Posterior vena cava (tissue), 2 donors: ENCODE results near the gene OR6K2. TPM values are rescaled to one million over a fixed set of nuclear protein-coding genes. Genes with fewer than 3 reads are reported as not detected.

Experiments
- DNase-seq: peaks from one replicate; pipeline ENCODE4 v3.0.0-alpha.2; 2020; ENCODE audit warnings: low spot score
- intact Hi-C, 2 donors: fragments of 100-400 bp; cut with DNase I; formaldehyde crosslinking; loops; one replicate each; pipeline versions ENCODE4 v1.14.1 to v1.14.2; 2022 to 2023
- total RNA-seq, 2 donors: library from RNA; stranded (reverse); fragmentation: NEBNext Ultra II Directional; extraction: Animal tissue kit (Norgen Biotek cat#: 25700); gene quantifications; one replicate each; pipeline ENCODE4 v1.2.1, GENCODE V29; 2021
- donor health status: DM: yes; HTN: yes; CAD: no.
- donor health status: DM: yes; HTN: yes; CAD: no.

Gene OR6K2
- total RNA-seq, 2 donors from 2014 or later: not detected

GRCh38 chr1:158687037-158687436 lies 13.4 kb downstream of the OR6K2 start:
- no peak for DNase-seq
- intact Hi-C loops: no loop called here

DNA sequence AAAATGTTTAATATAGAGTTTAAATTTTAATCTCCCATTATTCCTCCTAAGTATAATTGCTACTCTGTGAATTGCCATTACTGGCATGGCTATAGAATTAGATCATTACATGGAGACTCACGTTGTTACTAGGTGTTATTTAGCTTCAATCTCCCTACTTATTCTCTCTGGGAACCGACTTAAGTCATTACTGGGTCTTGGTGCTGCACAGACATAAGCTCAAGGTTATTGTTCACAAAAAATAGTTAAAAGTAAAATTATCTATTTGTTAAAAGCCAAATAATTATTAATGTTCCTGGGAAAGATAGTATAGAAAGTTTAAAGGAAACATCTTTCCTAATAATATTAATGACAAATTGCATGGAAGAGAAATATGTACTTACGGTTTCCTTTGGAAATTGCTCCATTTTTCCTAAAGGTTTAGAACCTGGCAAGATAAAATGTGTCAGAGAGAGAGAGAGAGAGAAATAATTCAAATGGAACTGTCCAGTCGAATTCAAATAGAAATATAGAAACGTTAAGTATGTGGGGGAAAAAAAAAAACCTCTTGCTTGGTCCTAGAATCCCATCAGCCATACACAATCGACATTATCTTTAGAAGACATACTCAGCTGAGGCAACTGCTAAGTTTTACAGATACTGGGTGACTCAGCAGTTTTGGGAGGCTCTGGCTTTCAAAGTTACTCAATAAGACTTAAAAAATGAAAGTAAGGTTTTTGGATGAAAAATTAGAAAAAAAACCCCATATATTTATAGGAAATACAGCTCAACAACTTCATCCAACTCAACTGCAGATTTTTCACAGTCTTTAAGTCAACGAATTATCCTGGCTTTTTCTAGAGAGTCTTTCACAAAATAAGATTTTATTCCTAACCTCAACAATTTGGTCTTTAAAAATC lies 14.1 kb downstream of the OR6K2 start, which contains the start of gene SPTA1:
SPTA1 (minus strand) TSS at position 605 of the 899 bp plus-strand sequence; CDS start at position 407, 198 bp downstream.
- intact Hi-C loops: no loop called here
- no peak for DNase-seq

- DNase-seq: no peak
- intact Hi-C loops: no loop called here
Observed at GRCh38 chr1:158685085-158685484, 15.4 kb downstream of the OR6K2 start.

DNA sequence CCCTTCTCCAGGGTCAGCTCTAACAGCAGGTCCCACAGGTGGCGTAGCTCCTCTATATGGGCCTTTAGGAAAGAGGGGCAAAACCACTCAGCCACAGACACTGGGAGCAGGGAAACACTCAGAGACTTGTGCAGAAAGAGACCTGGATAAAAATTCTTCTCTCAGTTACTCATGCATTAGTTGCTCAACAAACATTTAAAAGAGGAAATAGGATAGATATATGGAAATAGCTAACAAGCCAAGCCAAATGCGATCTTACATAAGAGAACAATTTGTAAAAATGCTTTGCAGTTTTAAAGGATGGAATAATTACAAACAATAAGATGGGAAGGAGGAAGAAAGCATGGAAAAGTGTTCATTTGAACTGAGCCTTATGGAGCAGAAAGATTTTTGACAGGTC lies 18.8 kb downstream of the OR6K2 start:
- intact Hi-C loops: loop anchor here in 1 of 2 donors (1.0 kb wide), 1 partner anchor 41 kb away; no protein-coding TSS in a partner anchor
- no peak for DNase-seq

DNA sequence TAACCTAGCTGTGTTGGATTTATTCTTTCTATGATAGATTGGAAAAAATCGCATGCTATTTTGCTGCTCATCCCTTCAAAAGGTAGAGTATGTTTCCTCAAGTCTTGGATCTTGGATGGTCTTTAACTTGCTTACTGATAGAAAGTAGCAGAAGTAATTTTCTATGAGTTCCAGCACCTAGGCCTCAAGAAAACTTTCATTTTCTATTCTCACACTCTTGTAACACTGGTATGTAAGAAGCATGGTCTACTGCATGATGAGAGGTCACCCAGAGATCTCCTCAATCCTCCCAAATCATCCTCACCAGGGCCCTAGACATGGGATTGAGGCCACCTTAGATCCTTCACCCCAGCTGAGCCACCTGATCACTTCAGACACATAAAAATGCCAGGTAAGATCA lies 21.2 kb downstream of the OR6K2 start:
- intact Hi-C loops: no loop called here
- DNase-seq: no peak

DNA sequence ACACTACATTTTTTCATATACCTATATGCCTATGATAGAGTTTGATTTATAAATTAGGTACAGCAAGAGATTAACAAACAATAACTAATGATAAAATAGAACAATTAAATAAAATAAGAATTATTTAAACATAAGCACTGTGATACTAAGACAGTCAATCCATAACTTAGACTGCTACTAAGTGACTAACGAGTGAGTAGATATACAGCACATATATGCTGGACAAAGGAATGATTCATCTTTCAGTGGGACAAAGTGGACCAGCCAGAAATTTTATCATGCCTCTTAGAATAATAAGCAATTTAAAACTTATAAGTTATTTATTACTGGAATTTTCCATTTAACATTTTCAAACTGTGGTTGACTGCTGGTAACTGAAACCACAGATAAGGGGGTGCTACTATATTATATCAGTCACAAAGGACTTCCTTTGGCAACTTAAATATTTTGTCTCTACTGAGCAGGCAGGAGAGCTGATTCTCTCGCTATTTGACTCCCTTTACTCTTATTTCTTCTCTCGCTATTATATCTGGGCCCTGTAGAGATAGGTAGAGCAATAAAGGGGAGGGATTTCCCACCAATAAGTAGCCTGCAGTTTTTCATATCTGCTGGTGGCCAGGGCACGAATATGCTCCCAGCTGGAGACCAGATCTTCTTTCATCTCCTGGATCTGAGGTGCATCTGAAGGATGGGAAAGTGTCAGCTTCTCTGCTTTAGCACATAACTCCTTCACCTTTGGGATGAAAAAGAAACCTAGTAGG lies 24.7 kb downstream of the OR6K2 start:
- no peak for DNase-seq
- intact Hi-C loops: no loop called here

DNA sequence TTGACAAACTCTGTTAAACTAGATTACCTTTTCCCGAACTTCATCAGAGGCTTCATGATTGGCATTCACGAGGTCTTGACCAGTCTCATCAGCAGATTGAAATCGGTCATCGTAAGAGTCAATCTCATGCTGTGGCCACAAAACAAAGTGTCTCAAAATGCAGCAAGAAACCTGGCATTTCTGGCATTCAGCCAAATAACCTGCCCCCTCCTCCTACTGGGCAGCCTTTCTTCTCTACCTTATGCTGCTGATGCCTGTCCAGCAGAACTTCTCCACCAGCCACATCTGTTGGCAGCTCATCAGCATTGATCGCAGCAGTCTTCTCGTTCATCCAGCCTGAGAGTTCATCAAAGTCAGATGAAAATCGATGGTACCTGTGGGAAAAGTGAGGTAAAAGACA lies 26.1 kb downstream of the OR6K2 start:
- DNase-seq: no peak
- intact Hi-C loops: no loop called here

DNA sequence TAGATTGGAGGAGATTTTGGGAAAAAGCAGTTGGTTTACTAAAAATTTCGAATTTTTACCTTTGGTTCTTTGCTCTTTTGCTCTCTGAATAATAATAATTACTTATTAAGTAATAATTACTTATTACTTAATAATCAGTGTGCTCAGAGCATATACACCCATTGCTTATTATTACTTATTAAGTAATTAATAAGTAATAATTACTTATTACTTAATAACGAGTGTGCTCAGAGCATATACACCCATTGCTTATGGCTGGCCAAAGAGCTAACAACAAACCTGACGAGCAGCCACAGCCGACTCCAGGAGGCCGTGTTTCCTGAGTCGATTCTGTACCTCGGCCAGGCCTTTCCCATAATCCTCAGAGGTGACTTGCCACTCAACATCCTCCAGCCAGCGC lies 34.4 kb downstream of the OR6K2 start:
- intact Hi-C loops: no loop called here
- DNase-seq: no peak

GRCh38 chr1:158654571-158654970 lies 45.9 kb downstream of the OR6K2 start:
- no peak for DNase-seq

GRCh38 chr1:158654086-158654485 lies 46.4 kb downstream of the OR6K2 start:
- intact Hi-C loops: no loop called here
- DNase-seq: no peak

More at GRCh38 chr1:158654571-158654970, 45.9 kb downstream of the OR6K2 start:
- intact Hi-C loops: no loop called here

DNA sequence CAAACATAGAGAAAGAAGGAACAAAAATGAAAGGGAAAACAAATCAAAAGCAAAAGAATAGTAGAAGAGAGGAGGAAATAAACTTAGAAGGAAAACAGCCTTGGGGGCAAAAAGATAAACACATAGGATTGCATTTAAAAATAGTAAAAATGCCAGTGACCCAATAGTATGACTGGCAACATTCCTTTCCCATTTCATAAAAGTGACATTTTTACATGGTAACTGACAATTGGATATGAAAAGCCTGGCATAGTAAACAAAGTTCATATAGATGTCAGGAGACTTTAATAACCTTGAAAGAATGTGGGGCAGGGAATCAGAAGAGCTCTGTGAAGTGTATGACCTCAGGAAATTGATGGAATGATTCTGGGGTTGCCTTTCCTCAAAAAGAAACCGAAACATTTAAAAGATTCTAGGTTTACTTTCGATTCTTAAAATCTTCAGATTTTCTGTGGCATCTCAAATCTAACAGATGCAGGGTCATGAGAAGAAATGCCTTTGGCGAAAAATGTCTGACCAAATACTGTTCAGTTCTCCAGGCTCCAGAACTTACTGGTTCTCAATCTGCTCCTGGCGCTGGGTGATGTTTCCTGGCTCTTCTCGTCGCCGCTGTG lies 47.6 kb downstream of the OR6K2 start:
- no peak for DNase-seq
- intact Hi-C loops: no loop called here

Other genes with a start within 250 kb of the OR6K2 start
- not detected for gene OR10K1, start 238.8 kb downstream of the OR6K2 start, total RNA-seq
- not detected for gene OR10R2, start 228.4 kb downstream of the OR6K2 start, total RNA-seq
- not detected for gene OR6Y1, start 146.2 kb downstream of the OR6K2 start, total RNA-seq
- gene OR6P1, start 130.1 kb downstream of the OR6K2 start, total RNA-seq: not detected
- gene OR10X1, start 120.8 kb downstream of the OR6K2 start, total RNA-seq: not detected
- not detected for gene OR10Z1, start 95.4 kb downstream of the OR6K2 start, total RNA-seq
- gene SPTA1, start 13.9 kb downstream of the OR6K2 start, total RNA-seq: under 1 TPM; 0.56 to 0.62 TPM
- gene OR6K3, start 20.1 kb upstream of the OR6K2 start, total RNA-seq: not detected
- not detected for gene OR6K6, start 54.1 kb upstream of the OR6K2 start, total RNA-seq
- gene OR6N1, start 71.5 kb upstream of the OR6K2 start, total RNA-seq: not detected
- gene OR6N2, start 80.6 kb upstream of the OR6K2 start, total RNA-seq: not detected
- 10 to 100 TPM in 1 of 2 donors, 1 to 10 TPM in 1; 7.5 to 12.0 TPM for gene MNDA, start 130.7 kb upstream of the OR6K2 start, total RNA-seq
- gene PYHIN1, start 230.9 kb upstream of the OR6K2 start, total RNA-seq: 1 to 10 TPM; 1.6 to 3.4 TPM